Pons (tissue), 1 donor: Measurements from ENCODE around the gene FAT2.
"Not testable (repeated sequence)": the region's sequence is repeated elsewhere in the genome, so short reads cannot be mapped to it uniquely, and the experiment has no call there.

ENCODE experiments used
- DNase-seq: peaks from one replicate; pipeline ENCODE4 v3.0.0-alpha.2; 2016; ENCODE audit warnings: low spot score

FAT2 gene

GRCh38 chr5:151611127-151611775 lies 20.1 kb upstream of the FAT2 start:
- no peak for DNase-seq

- DNase-seq: no peak
These were observed 17.4 kb upstream of the FAT2 start for GRCh38 chr5:151608522-151608921.

- no peak for DNase-seq
These were observed 16.2 kb upstream of the FAT2 start for GRCh38 chr5:151607304-151607703.

- DNase-seq: no peak
These were observed 14.4 kb upstream of the FAT2 start for GRCh38 chr5:151605559-151605958.

GRCh38 chr5:151602806-151603205 lies 11.7 kb upstream of the FAT2 start:
- DNase-seq: no peak

- no peak for DNase-seq
These were observed 10.3 kb upstream of the FAT2 start for GRCh38 chr5:151601391-151601790.

- no peak for DNase-seq
These were observed 9.0 kb upstream of the FAT2 start for GRCh38 chr5:151600069-151600665.

- DNase-seq: no peak
These were observed 7.9 kb upstream of the FAT2 start for GRCh38 chr5:151598984-151599383.

GRCh38 chr5:151598549-151598948 lies 7.4 kb upstream of the FAT2 start:
- no peak for DNase-seq

GRCh38 chr5:151597749-151598148 lies 6.6 kb upstream of the FAT2 start:
- DNase-seq: no peak

- DNase-seq: no peak
These were observed 5.9 kb upstream of the FAT2 start for GRCh38 chr5:151596828-151597539.

GRCh38 chr5:151595411-151595826 lies 4.3 kb upstream of the FAT2 start:
- DNase-seq: no peak

GRCh38 chr5:151592855-151593408 lies 1.8 kb upstream of the FAT2 start:
- no peak for DNase-seq

GRCh38 chr5:151589878-151590570 lies 1.1 kb downstream of the FAT2 start:
- no peak for DNase-seq

GRCh38 chr5:151587796-151588555 lies 3.2 kb downstream of the FAT2 start:
- DNase-seq: no peak

- DNase-seq: no peak
These were observed 5.2 kb downstream of the FAT2 start for GRCh38 chr5:151585970-151586369.

- DNase-seq: not testable (repeated sequence)
These were observed 5.8 kb downstream of the FAT2 start for GRCh38 chr5:151585344-151585743.

GRCh38 chr5:151584057-151584937 lies 6.8 kb downstream of the FAT2 start:
- no peak for DNase-seq

GRCh38 chr5:151581812-151582583 lies 9.1 kb downstream of the FAT2 start:
- DNase-seq: no peak

- DNase-seq: no peak
These were observed 9.8 kb downstream of the FAT2 start for GRCh38 chr5:151581347-151581746.
